HCT116 (cell line): ENCODE results near the gene PEX6.

Experiments
- CEBPB ChIP-seq: IDR thresholded peaks from 2 replicates; pipeline ENCODE4 v1.6.1; 2012; ENCODE audit warnings: low read depth
- EGR1 ChIP-seq: IDR thresholded peaks from 2 replicates; pipeline ENCODE4 v1.6.1; 2012; ENCODE audit warnings: low read depth
- EZH2 ChIP-seq: fragments of 200-600 bp; sonication (generic); IDR thresholded peaks from 2 replicates; pipeline ENCODE4 v1.6.1; 2017; ENCODE audit warnings: antibody characterized with exemption, mixed run types
- JUND ChIP-seq: IDR thresholded peaks from 2 replicates; pipeline ENCODE4 v1.6.1; 2012
- POLR2A ChIP-seq: IDR thresholded peaks from 2 replicates; pipeline ENCODE4 v1.7.0; 2011; ENCODE audit warnings: borderline replicate concordance; ENCODE audit not compliant: insufficient read depth, insufficient read length; ENCODE audit errors: extremely low read depth
- REST ChIP-seq: IDR thresholded peaks from 2 replicates; pipeline ENCODE4 v1.6.1; 2012; ENCODE audit warnings: low read depth
- SIN3A ChIP-seq: IDR thresholded peaks from 2 replicates; pipeline ENCODE4 v1.6.1; 2012; ENCODE audit warnings: low read depth
- TCF7L2 ChIP-seq: IDR thresholded peaks from 2 replicates; pipeline ENCODE4 v1.7.0; 2011; ENCODE audit warnings: borderline replicate concordance, inconsistent platforms; ENCODE audit not compliant: insufficient read depth, insufficient read length; ENCODE audit errors: extremely low read depth
- YY1 ChIP-seq: IDR thresholded peaks from 2 replicates; pipeline ENCODE4 v1.6.1; 2011; ENCODE audit warnings: low read length, low read depth, moderate library complexity, mild to moderate bottlenecking; ENCODE audit not compliant: insufficient replicate concordance; ENCODE audit errors: extremely low read depth
- ZBTB33 ChIP-seq: IDR thresholded peaks from 2 replicates; pipeline ENCODE4 v1.6.1; 2011; ENCODE audit warnings: mild to moderate bottlenecking, low read length, moderate library complexity; ENCODE audit not compliant: insufficient replicate concordance; ENCODE audit errors: extremely low read depth
- ZNF274 ChIP-seq: fragments of 200-500 bp; sonication (Bioruptor generic); IDR thresholded peaks from 2 replicates; pipeline ENCODE4 v1.6.1; 2014; ENCODE audit warnings: mild to moderate bottlenecking, low read depth, low read length, inconsistent platforms
- TF ChIP-seq, protein P1 (sequence below), 3 experiments: fragments of 200-600 bp in 1 of 3; sonication (generic) in 1 of 3; IDR thresholded peaks in 2 of 3; conservative IDR thresholded peaks in 1 of 3; 2 replicates each; pipeline ENCODE4 v1.5.1; 2012 to 2017; ENCODE audit warnings: low read depth in 2 of 3, low read length in 2 of 3, antibody characterized with exemption in 1 of 3, borderline replicate concordance in 1 of 3, control low read depth in 1 of 3, mild to moderate bottlenecking in 1 of 3, mixed read lengths in 1 of 3, mixed run types in 1 of 3, moderate library complexity in 1 of 3; ENCODE audit not compliant: insufficient read depth in 1 of 3
- TF ChIP-seq, protein P2 (sequence below): IDR thresholded peaks from 2 replicates; pipeline ENCODE4 v1.6.1; 2012

- TF ChIP-seq, protein P1, sequence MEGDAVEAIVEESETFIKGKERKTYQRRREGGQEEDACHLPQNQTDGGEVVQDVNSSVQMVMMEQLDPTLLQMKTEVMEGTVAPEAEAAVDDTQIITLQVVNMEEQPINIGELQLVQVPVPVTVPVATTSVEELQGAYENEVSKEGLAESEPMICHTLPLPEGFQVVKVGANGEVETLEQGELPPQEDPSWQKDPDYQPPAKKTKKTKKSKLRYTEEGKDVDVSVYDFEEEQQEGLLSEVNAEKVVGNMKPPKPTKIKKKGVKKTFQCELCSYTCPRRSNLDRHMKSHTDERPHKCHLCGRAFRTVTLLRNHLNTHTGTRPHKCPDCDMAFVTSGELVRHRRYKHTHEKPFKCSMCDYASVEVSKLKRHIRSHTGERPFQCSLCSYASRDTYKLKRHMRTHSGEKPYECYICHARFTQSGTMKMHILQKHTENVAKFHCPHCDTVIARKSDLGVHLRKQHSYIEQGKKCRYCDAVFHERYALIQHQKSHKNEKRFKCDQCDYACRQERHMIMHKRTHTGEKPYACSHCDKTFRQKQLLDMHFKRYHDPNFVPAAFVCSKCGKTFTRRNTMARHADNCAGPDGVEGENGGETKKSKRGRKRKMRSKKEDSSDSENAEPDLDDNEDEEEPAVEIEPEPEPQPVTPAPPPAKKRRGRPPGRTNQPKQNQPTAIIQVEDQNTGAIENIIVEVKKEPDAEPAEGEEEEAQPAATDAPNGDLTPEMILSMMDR (IDR thresholded peaks at IDR 0.05 in 2 of 3, conservative IDR thresholded peaks at IDR 0.05 in 1 of 3; ENCODE audit: borderline replicate concordance in 1 of 3, insufficient read depth in 1 of 3, low read depth in 2 of 3, low read length in 2 of 3): no peak
- no peak for TF ChIP-seq REST
- TF ChIP-seq POLR2A: no peak
- TF ChIP-seq, protein P2, sequence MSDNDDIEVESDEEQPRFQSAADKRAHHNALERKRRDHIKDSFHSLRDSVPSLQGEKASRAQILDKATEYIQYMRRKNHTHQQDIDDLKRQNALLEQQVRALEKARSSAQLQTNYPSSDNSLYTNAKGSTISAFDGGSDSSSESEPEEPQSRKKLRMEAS: no peak
- no peak for TF ChIP-seq ZNF274
- no peak for TF ChIP-seq EZH2
- no peak for TF ChIP-seq JUND
- TF ChIP-seq CEBPB: no peak
- TF ChIP-seq SIN3A: no peak
- no peak for TF ChIP-seq ZBTB33
- no peak for TF ChIP-seq EGR1
- no peak for TF ChIP-seq TCF7L2
- no peak for TF ChIP-seq YY1
Observed at GRCh38 chr6:42971746-42972327, 7.1 kb downstream of the PEX6 start.
